ENCODE measurements around the gene ZNF764.

DNA sequence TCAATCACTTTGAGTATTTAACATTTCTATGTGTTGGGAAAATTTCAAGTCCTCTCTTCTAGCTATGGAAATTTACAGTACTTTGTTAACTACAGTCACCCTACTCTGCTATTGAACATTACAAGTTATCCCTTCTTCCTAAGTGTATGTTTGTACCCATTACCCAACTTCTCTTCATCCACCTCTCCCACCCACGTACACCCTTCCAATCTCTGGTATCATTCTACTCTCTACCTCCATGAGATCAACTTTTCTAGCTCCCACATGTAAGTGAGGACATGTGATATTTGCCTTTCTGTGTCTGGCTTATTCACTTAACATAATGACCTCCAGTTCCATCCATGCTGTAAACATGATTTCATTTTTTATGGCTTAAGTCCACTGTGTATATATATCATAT is 16.5 kb upstream of the ZNF764 start:
- TF ChIP-seq, protein P1, sequence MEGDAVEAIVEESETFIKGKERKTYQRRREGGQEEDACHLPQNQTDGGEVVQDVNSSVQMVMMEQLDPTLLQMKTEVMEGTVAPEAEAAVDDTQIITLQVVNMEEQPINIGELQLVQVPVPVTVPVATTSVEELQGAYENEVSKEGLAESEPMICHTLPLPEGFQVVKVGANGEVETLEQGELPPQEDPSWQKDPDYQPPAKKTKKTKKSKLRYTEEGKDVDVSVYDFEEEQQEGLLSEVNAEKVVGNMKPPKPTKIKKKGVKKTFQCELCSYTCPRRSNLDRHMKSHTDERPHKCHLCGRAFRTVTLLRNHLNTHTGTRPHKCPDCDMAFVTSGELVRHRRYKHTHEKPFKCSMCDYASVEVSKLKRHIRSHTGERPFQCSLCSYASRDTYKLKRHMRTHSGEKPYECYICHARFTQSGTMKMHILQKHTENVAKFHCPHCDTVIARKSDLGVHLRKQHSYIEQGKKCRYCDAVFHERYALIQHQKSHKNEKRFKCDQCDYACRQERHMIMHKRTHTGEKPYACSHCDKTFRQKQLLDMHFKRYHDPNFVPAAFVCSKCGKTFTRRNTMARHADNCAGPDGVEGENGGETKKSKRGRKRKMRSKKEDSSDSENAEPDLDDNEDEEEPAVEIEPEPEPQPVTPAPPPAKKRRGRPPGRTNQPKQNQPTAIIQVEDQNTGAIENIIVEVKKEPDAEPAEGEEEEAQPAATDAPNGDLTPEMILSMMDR (IDR thresholded peaks at IDR 0.05 in 2 of 3, conservative IDR thresholded peaks at IDR 0.05 in 1 of 3; ENCODE audit: borderline replicate concordance in 1 of 3, insufficient read depth in 1 of 3, low read depth in 2 of 3, low read length in 2 of 3): no peak
- TF ChIP-seq TCF7L2 (IDR thresholded peaks at IDR 0.05; ENCODE audit: borderline replicate concordance, extremely low read depth, insufficient read depth, insufficient read length) (no peak), POLR2AphosphoS5 (IDR thresholded peaks at IDR 0.05; ENCODE audit: low read depth, low read length) (no peak), ELF1 (IDR thresholded peaks at IDR 0.05; ENCODE audit: borderline replicate concordance, low read depth) (no peak), EZH2phosphoT487 (IDR thresholded peaks at IDR 0.05; ENCODE audit: borderline replicate concordance) (no peak), EZH2 (IDR thresholded peaks at IDR 0.05) (no peak), POLR2A (IDR thresholded peaks at IDR 0.05; ENCODE audit: borderline replicate concordance, extremely low read depth, insufficient read depth, insufficient read length) (no peak), JUND (IDR thresholded peaks at IDR 0.05) (no peak), SIN3A (IDR thresholded peaks at IDR 0.05; ENCODE audit: low read depth) (no peak)

Measured in HCT116 (cell line).